K562 (cell line): ENCODE data around the gene EPGN. TPM values are rescaled to one million over a fixed set of nuclear protein-coding genes. Genes with fewer than 3 reads are reported as not detected.

Source experiments
- ARID2 ChIP-seq: fragments of 450-650 bp; IDR thresholded peaks from 2 replicates; pipeline ENCODE4 v1.6.1; 2017; ENCODE audit warnings: antibody characterized with exemption, mild to moderate bottlenecking
- C11orf30 ChIP-seq: fragments of 450-650 bp; IDR thresholded peaks from 2 replicates; pipeline ENCODE4 v1.6.1; 2016; ENCODE audit warnings: low read depth, mild to moderate bottlenecking
- CHD1 ChIP-seq: fragments of 200-600 bp; sonication (generic); IDR thresholded peaks from one replicate; pipeline ENCODE4 v1.6.1; 2012; ENCODE audit warnings: mild to moderate bottlenecking, moderate library complexity, low read length, inconsistent platforms
- KDM5B ChIP-seq: fragments of 200-600 bp; sonication (generic); IDR thresholded peaks from 2 replicates; pipeline ENCODE4 v1.6.1; 2012; ENCODE audit warnings: low read depth, mild to moderate bottlenecking, moderate library complexity, low read length, control low read depth, inconsistent platforms; ENCODE audit not compliant: insufficient replicate concordance
- MCM7 ChIP-seq, 2 experiments: fragments of 450-650 bp; IDR thresholded peaks; 2 replicates each; pipeline ENCODE4 v1.6.1; 2016 to 2018
- PHB ChIP-seq: fragments of 250-450 bp; sonication (Bioruptor Pico); IDR thresholded peaks from 2 replicates; pipeline ENCODE4 v1.5.0; 2021
- SIN3A ChIP-seq, 2 experiments: fragments of 150-350 bp in 1 of 2; IDR thresholded peaks; 2 replicates each; pipeline ENCODE4 v1.6.1; 2011 to 2016; ENCODE audit warnings: borderline replicate concordance in 2 of 2, low read depth in 2 of 2, low read length in 2 of 2, mild to moderate bottlenecking in 2 of 2, moderate library complexity in 2 of 2; ENCODE audit not compliant: control insufficient read depth in 1 of 2
- ZBTB8A ChIP-seq: fragments of 450-650 bp; IDR thresholded peaks from 2 replicates; pipeline ENCODE4 v1.6.1; 2018; ENCODE audit warnings: mild to moderate bottlenecking, moderate library complexity; ENCODE audit not compliant: partially characterized antibody
- ZFP36 ChIP-seq: fragments of 150-350 bp; IDR thresholded peaks from 2 replicates; pipeline ENCODE4 v1.6.1; 2018; ENCODE audit warnings: low read length, low read depth; ENCODE audit not compliant: partially characterized antibody
- ZNF316 ChIP-seq: fragments of 450-650 bp; IDR thresholded peaks from 2 replicates; pipeline ENCODE4 v1.6.1; 2016
- ZNF444 ChIP-seq: fragments of 250-450 bp; sonication (Bioruptor Pico); IDR thresholded peaks from 2 replicates; pipeline ENCODE4 v1.4.0; 2020; ENCODE audit warnings: mild to moderate bottlenecking, moderate library complexity
- ZNF668 ChIP-seq: fragments of 250-450 bp; sonication (Bioruptor Pico); IDR thresholded peaks from 2 replicates; pipeline ENCODE4 v1.8.0; 2022; ENCODE audit warnings: mild to moderate bottlenecking, inconsistent platforms
- polyA plus RNA-seq, 8 experiments: library from polyadenylated mRNA; depleted of rRNA in 4 of 8; stranded (reverse) in 5 of 8; unstranded in 3 of 8; fragments of >200 nt; fragmentation: Nextera tagmentation in 2 of 8; fragmentation: Illumina TruSeq in 1 of 8; extraction: Ambion mirVana in 2 of 8; extraction: Trizol in 1 of 8; gene quantifications; 2 replicates each; pipeline versions ENCODE4 v1.2.1 to v1.2.3, GENCODE V29; 2011 to 2014; ENCODE audit warnings: inconsistent platforms in 1 of 8, missing spikeins in 1 of 8
- total RNA-seq, 7 experiments: library from RNA; depleted of rRNA in 6 of 7; stranded (reverse); fragments of >200 nt in 6 of 7; fragmentation: Illumina TruSeq in 2 of 7; extraction: Trizol in 2 of 7; gene quantifications; 2 replicates each; pipeline versions ENCODE4 v1.2.1 to v1.2.3, GENCODE V29; 2011 to 2021; ENCODE audit warnings: low replicate concordance in 1 of 7
- TF ChIP-seq, protein P1 (sequence below): fragments of 250-450 bp; sonication (Bioruptor Pico); IDR thresholded peaks from 2 replicates; pipeline ENCODE4 v1.8.0; 2022; ENCODE audit warnings: inconsistent platforms
- TF ChIP-seq, protein P2 (sequence below): fragments of 200-800 bp; sonication (Bioruptor generic); IDR thresholded peaks from 2 replicates; pipeline ENCODE4 v1.6.1; 2017; ENCODE audit warnings: missing genetic modification characterization, missing compliant biosample characterization
- TF ChIP-seq, protein P3 (sequence below): fragments of 450-650 bp; IDR thresholded peaks from 2 replicates; pipeline ENCODE4 v1.6.1; 2018; ENCODE audit warnings: mild to moderate bottlenecking, low read depth; ENCODE audit not compliant: partially characterized antibody
- TF ChIP-seq, protein P4 (sequence below): sonication (generic); formaldehyde crosslinking; IDR thresholded peaks from 2 replicates; pipeline ENCODE4 v1.8.0; 2022; ENCODE audit warnings: missing genetic modification reagents, mild to moderate bottlenecking, moderate library complexity, borderline replicate concordance
- TF ChIP-seq, protein P5 (sequence below): IDR thresholded peaks from 3 replicates; pipeline ENCODE4 v1.6.1; 2011; ENCODE audit warnings: borderline replicate concordance, mild to moderate bottlenecking; ENCODE audit not compliant: insufficient read length, insufficient read depth
- TF ChIP-seq, protein P6 (sequence below): sonication (generic); formaldehyde crosslinking; IDR thresholded peaks from 2 replicates; pipeline ENCODE4 v1.8.1; 2023; ENCODE audit warnings: mild to moderate bottlenecking, missing genetic modification reagents

EPGN gene
- total and polyA plus RNA-seq, 9 of the 15 experiments (the other 6 are each of a cell fraction or from before 2014, with no cell fraction given): 0.10 to 0.56 TPM; not detected in 7

DNA sequence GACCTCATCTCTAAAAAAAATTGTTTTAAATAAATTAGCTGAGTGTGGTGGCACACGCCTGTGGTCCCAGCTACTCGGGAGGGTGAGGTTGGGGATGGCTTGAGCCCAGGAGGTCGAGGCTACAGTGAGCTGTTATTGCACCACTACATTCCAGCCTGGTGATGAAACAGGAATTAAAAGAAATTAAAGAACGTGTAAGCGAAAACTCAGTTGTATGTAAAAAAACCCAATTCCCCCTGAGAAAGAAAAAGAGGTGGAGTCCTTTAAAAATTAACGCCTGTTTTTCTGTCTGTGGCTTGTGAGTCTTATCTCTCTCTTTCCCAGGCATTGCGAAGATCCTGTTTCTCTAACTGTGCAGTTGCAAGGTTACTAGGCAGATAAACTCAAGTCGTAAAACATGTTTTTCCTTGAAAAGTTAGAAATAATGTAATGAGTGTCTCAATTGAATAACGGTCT is 22.1 kb downstream of the EPGN start (continued):
- TF ChIP-seq, protein P1, sequence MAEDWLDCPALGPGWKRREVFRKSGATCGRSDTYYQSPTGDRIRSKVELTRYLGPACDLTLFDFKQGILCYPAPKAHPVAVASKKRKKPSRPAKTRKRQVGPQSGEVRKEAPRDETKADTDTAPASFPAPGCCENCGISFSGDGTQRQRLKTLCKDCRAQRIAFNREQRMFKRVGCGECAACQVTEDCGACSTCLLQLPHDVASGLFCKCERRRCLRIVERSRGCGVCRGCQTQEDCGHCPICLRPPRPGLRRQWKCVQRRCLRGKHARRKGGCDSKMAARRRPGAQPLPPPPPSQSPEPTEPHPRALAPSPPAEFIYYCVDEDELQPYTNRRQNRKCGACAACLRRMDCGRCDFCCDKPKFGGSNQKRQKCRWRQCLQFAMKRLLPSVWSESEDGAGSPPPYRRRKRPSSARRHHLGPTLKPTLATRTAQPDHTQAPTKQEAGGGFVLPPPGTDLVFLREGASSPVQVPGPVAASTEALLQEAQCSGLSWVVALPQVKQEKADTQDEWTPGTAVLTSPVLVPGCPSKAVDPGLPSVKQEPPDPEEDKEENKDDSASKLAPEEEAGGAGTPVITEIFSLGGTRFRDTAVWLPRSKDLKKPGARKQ (CRISPR knock-in tag): no peak
- TF ChIP-seq SIN3A (IDR thresholded peaks at IDR 0.05; ENCODE audit: borderline replicate concordance in 2 of 2, control insufficient read depth in 1 of 2, low read depth in 2 of 2, low read length in 2 of 2): no peak
- no peak for TF ChIP-seq C11orf30
- no peak for TF ChIP-seq PHB (CRISPR knock-in tag)
- no peak for TF ChIP-seq ZNF444 (CRISPR knock-in tag)
- TF ChIP-seq ZNF668 (CRISPR knock-in tag): no peak
- TF ChIP-seq CHD1: peak; percentile 25
- TF ChIP-seq, protein P2, sequence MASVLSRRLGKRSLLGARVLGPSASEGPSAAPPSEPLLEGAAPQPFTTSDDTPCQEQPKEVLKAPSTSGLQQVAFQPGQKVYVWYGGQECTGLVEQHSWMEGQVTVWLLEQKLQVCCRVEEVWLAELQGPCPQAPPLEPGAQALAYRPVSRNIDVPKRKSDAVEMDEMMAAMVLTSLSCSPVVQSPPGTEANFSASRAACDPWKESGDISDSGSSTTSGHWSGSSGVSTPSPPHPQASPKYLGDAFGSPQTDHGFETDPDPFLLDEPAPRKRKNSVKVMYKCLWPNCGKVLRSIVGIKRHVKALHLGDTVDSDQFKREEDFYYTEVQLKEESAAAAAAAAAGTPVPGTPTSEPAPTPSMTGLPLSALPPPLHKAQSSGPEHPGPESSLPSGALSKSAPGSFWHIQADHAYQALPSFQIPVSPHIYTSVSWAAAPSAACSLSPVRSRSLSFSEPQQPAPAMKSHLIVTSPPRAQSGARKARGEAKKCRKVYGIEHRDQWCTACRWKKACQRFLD (CRISPR knock-in tag): no peak
- no peak for TF ChIP-seq ZBTB8A
- peak; percentile 42 for TF ChIP-seq KDM5B
- TF ChIP-seq, protein P3, sequence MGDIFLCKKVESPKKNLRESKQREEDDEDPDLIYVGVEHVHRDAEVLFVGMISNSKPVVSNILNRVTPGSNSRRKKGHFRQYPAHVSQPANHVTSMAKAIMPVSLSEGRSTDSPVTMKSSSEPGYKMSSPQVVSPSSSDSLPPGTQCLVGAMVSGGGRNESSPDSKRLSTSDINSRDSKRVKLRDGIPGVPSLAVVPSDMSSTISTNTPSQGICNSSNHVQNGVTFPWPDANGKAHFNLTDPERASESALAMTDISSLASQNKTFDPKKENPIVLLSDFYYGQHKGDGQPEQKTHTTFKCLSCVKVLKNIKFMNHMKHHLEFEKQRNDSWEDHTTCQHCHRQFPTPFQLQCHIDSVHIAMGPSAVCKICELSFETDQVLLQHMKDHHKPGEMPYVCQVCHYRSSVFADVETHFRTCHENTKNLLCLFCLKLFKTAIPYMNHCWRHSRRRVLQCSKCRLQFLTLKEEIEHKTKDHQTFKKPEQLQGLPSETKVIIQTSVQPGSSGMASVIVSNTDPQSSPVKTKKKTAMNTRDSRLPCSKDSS: no peak
- TF ChIP-seq, protein P4, sequence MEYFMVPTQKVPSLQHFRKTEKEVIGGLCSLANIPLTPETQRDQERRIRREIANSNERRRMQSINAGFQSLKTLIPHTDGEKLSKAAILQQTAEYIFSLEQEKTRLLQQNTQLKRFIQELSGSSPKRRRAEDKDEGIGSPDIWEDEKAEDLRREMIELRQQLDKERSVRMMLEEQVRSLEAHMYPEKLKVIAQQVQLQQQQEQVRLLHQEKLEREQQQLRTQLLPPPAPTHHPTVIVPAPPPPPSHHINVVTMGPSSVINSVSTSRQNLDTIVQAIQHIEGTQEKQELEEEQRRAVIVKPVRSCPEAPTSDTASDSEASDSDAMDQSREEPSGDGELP (CRISPR knock-in tag): peak; percentile 78; the same call in 1 of the 2 replicates
- TF ChIP-seq ARID2: no peak
- no peak for TF ChIP-seq MCM7 (IDR thresholded peaks at IDR 0.05)
- TF ChIP-seq ZNF316: no peak
- no peak for TF ChIP-seq ZFP36
- TF ChIP-seq, protein P5, sequence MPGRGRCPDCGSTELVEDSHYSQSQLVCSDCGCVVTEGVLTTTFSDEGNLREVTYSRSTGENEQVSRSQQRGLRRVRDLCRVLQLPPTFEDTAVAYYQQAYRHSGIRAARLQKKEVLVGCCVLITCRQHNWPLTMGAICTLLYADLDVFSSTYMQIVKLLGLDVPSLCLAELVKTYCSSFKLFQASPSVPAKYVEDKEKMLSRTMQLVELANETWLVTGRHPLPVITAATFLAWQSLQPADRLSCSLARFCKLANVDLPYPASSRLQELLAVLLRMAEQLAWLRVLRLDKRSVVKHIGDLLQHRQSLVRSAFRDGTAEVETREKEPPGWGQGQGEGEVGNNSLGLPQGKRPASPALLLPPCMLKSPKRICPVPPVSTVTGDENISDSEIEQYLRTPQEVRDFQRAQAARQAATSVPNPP: no peak
- TF ChIP-seq, protein P6, sequence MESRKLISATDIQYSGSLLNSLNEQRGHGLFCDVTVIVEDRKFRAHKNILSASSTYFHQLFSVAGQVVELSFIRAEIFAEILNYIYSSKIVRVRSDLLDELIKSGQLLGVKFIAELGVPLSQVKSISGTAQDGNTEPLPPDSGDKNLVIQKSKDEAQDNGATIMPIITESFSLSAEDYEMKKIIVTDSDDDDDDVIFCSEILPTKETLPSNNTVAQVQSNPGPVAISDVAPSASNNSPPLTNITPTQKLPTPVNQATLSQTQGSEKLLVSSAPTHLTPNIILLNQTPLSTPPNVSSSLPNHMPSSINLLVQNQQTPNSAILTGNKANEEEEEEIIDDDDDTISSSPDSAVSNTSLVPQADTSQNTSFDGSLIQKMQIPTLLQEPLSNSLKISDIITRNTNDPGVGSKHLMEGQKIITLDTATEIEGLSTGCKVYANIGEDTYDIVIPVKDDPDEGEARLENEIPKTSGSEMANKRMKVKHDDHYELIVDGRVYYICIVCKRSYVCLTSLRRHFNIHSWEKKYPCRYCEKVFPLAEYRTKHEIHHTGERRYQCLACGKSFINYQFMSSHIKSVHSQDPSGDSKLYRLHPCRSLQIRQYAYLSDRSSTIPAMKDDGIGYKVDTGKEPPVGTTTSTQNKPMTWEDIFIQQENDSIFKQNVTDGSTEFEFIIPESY (CRISPR knock-in tag): no peak
